ENCODE results near the gene VAMP4.
"Not testable (repeated sequence)": the region's sequence is repeated elsewhere in the genome, so short reads cannot be mapped to it uniquely, and the experiment has no call there.

The VAMP4 gene

DNA sequence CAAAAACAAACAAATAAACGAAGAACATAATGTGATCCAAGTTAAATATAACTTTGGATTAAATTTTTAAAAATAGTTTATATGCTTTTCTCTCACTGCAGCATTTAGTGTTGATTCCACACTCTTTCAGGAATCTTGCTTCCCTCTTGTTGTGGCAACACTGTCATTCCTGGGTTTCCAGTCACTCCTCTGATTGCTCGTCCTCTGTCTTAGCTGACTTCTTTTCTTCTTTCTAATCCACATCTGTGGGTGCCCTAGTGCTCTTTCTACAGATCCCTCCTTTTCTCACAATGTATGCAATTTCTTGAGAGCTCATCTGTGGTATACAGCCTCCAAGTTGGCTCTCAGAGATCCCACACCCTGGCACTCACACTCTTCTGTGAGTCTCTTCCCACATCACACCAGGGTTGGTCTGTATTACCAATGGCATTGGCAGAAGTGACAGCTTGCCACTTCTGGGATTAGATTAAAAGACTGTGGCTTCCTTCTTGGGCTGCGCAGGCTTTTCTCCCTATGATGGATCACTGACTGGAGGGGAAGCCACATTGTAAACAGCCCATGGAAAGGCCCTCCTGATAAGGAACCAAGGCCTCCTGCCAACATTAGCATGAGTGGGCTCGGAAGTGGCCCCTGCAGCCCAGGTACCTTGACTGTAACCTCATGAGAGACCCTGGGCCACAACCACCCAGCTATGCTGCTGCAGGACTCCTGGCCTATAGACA is 77.8 kb downstream of the VAMP4 start:
- no peak overlapping the region for H3K27ac ChIP-seq
- H3K4me3 ChIP-seq (IDR thresholded peaks at IDR 0.05; ENCODE audit: insufficient read depth, low read depth, low read length) = no peak overlapping the region
- H3K4me2 ChIP-seq = no peak overlapping the region
- no peak overlapping the region for H2AFZ ChIP-seq (ENCODE audit: low read depth)
- TF ChIP-seq, protein P1, sequence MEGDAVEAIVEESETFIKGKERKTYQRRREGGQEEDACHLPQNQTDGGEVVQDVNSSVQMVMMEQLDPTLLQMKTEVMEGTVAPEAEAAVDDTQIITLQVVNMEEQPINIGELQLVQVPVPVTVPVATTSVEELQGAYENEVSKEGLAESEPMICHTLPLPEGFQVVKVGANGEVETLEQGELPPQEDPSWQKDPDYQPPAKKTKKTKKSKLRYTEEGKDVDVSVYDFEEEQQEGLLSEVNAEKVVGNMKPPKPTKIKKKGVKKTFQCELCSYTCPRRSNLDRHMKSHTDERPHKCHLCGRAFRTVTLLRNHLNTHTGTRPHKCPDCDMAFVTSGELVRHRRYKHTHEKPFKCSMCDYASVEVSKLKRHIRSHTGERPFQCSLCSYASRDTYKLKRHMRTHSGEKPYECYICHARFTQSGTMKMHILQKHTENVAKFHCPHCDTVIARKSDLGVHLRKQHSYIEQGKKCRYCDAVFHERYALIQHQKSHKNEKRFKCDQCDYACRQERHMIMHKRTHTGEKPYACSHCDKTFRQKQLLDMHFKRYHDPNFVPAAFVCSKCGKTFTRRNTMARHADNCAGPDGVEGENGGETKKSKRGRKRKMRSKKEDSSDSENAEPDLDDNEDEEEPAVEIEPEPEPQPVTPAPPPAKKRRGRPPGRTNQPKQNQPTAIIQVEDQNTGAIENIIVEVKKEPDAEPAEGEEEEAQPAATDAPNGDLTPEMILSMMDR (conservative IDR thresholded peaks at IDR 0.05; ENCODE audit: low read depth, low read length) = no peak
- H4K20me1 ChIP-seq (ENCODE audit: insufficient read depth) = no peaks in the 10 kb centered on the region
- H3K27me3 ChIP-seq (ENCODE audit: insufficient read depth, low read depth) = no peaks in the 10 kb centered on the region
- no peaks in the 10 kb centered on the region for H3K4me1 ChIP-seq (ENCODE audit: low read depth, poor library complexity, severe bottlenecking)
- no peaks in the 10 kb centered on the region for H3K36me3 ChIP-seq (ENCODE audit: insufficient read depth)
- H3K79me2 ChIP-seq (ENCODE audit: insufficient read depth, low read depth) = no peaks in the 10 kb centered on the region
- H3K9ac ChIP-seq = no peak overlapping the region

DNA sequence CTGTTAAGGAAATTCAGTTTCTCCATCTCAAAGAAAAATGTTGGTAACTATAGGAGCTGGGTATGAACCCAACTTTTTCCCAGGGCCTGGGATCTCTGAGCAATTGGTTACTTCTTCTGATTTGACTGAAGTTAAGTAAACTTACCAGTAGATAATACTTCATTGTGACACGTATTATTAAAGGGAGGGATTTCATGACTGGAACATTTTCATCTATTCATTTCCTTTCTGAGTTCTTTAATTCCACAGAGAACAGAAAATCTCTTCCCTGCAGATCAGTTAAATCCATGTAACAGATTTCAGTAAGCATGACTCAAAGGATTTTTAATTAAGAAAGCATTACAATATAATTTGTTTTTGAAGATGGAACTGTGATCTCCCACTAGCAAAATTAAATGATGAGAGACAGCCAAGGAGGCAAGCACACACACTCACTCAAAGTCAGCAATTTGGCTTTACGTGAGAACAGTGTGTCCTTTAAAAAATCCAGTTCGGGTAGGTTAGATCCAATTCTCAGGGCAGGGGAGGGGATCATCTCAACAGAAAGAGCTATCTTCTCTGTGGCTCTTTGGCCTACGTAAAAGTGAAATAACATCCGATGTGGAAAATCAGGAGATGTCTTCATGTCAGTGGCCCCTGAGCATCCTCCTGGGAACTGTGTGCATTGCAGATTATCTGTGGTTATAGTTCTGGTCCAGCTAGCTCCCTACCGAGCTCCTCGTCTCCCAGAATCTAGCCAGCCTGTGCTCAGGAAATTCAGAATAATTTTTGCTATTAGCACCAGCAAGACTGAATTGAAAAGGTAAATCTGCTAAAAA is 78.6 kb downstream of the VAMP4 start:
- Histone ChIP-seq H3K79me2 (ENCODE audit: insufficient read depth, low read depth) (no peaks in the 10 kb centered on the region), H4K20me1 (ENCODE audit: insufficient read depth) (no peaks in the 10 kb centered on the region), H3K27me3 (ENCODE audit: insufficient read depth, low read depth) (no peaks in the 10 kb centered on the region), H3K36me3 (ENCODE audit: insufficient read depth) (no peaks in the 10 kb centered on the region), H3K4me3 (IDR thresholded peaks at IDR 0.05; ENCODE audit: insufficient read depth, low read depth, low read length) (no peak overlapping the region), H3K4me1 (ENCODE audit: low read depth, poor library complexity, severe bottlenecking) (no peaks in the 10 kb centered on the region), H2AFZ (ENCODE audit: low read depth) (no peak overlapping the region), H3K27ac (no peak overlapping the region), H3K9ac (no peak overlapping the region), H3K4me2 (no peak overlapping the region)
- TF ChIP-seq, protein P1 (conservative IDR thresholded peaks at IDR 0.05; ENCODE audit: low read depth, low read length) = no peak

DNA sequence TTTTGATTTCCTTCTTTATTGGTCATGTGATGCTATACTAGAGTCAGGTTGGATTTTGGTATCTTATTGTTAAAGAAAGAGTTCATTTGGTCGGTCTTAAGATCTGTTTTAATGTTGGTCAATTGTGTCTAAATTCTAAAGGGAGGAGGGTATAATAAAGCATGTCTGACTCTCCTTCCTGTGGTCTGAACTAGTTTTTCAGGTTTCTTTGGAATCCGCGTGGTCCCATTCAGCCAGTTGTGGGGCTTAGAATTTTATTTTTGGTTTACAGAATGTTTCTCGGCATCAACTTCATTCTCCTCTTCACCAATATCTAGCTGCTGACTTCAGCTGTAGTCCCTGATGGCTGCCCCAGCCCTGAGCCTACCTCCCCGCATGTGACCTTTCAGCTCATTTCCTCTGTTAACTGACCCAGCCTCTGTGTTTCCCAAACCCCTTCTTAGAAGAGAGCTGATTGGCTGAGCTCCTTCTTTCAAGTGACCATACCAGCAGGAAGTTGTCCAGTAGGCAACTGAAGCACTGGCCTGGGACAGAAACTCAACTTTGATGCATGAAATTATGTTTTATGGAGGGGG is 80.7 kb downstream of the VAMP4 start:
- H3K27me3 ChIP-seq (ENCODE audit: insufficient read depth, low read depth) = no peaks in the 10 kb centered on the region
- no peak overlapping the region for H3K27ac ChIP-seq
- no peak overlapping the region for H2AFZ ChIP-seq (ENCODE audit: low read depth)
- no peaks in the 10 kb centered on the region for H3K79me2 ChIP-seq (ENCODE audit: insufficient read depth, low read depth)
- TF ChIP-seq, protein P1 (conservative IDR thresholded peaks at IDR 0.05; ENCODE audit: low read depth, low read length) = no peak
- no peaks in the 10 kb centered on the region for H3K36me3 ChIP-seq (ENCODE audit: insufficient read depth)
- no peak overlapping the region for H3K4me3 ChIP-seq (IDR thresholded peaks at IDR 0.05; ENCODE audit: insufficient read depth, low read depth, low read length)
- H3K4me2 ChIP-seq = no peak overlapping the region
- H3K4me1 ChIP-seq (ENCODE audit: low read depth, poor library complexity, severe bottlenecking) = no peaks in the 10 kb centered on the region
- no peaks in the 10 kb centered on the region for H4K20me1 ChIP-seq (ENCODE audit: insufficient read depth)
- H3K9ac ChIP-seq = no peak overlapping the region

DNA sequence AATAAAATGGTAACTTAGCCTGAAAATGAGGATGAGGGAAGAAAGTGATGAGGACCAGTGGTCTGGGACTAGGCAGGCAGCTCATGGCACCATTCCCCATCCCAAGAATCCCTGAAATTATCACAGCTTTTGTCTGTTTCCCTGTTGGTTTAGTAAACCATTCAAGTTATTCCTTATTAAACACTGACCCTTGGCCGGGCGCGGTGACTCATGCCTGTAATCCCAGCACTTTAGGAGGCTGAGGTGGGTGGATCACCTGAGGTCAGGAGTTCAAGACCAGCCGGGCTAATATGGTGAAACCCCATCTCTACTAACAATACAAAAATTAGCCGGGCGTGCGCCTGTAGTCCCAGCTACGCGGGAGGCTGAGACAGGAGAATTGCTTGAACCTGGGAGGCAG is 85.7 kb downstream of the VAMP4 start:
- not testable (repeated sequence) for H3K9ac ChIP-seq; H2AFZ ChIP-seq (ENCODE audit: low read depth); H3K4me2 ChIP-seq; H3K27me3 ChIP-seq (ENCODE audit: insufficient read depth, low read depth); H3K79me2 ChIP-seq (ENCODE audit: insufficient read depth, low read depth); H3K4me3 ChIP-seq (IDR thresholded peaks at IDR 0.05; ENCODE audit: insufficient read depth, low read depth, low read length); H3K27ac ChIP-seq; H3K4me1 ChIP-seq (ENCODE audit: low read depth, poor library complexity, severe bottlenecking); H4K20me1 ChIP-seq (ENCODE audit: insufficient read depth); H3K36me3 ChIP-seq (ENCODE audit: insufficient read depth)

All from KMS-11 (cell line).